ENCODE results near the gene TREH.
"Not testable (repeated sequence)": the region's sequence is repeated elsewhere in the genome, so short reads cannot be mapped to it uniquely, and the experiment has no call there.

Gene TREH

GRCh38 chr11:118627566-118627965, 51.9 kb downstream of the TREH start:
- no peak for DNase-seq

- DNase-seq = no peak
Measured at GRCh38 chr11:118625976-118626375, 53.5 kb downstream of the TREH start.

GRCh38 chr11:118625036-118625690, 54.3 kb downstream of the TREH start:
- DNase-seq = peak; percentile 46

- peak; percentile 95 for DNase-seq
Measured at GRCh38 chr11:118623269-118623655, 56.2 kb downstream of the TREH start.

- DNase-seq = peak; percentile 62
Measured at GRCh38 chr11:118622376-118623268, 56.8 kb downstream of the TREH start.

GRCh38 chr11:118621784-118622375, 57.6 kb downstream of the TREH start:
- no peak for DNase-seq

- DNase-seq = peak; percentile 90
Measured at GRCh38 chr11:118621071-118621783, 58.2 kb downstream of the TREH start.

GRCh38 chr11:118620529-118621070, 58.9 kb downstream of the TREH start:
- DNase-seq = no peak

- no peak for DNase-seq
Measured at GRCh38 chr11:118619444-118620197, 59.8 kb downstream of the TREH start.

GRCh38 chr11:118618991-118619375, 60.5 kb downstream of the TREH start:
- no peak for DNase-seq

- DNase-seq = no peak
Measured at GRCh38 chr11:118618115-118618990, 61.1 kb downstream of the TREH start.

GRCh38 chr11:118615976-118616371, 63.5 kb downstream of the TREH start:
- no peak for DNase-seq

- DNase-seq = no peak
Measured at GRCh38 chr11:118615282-118615975, 64.0 kb downstream of the TREH start.

GRCh38 chr11:118614511-118614910, 64.9 kb downstream of the TREH start:
- DNase-seq = no peak

GRCh38 chr11:118612378-118612777, 67.1 kb downstream of the TREH start:
- no peak for DNase-seq

- not testable (repeated sequence) for DNase-seq
Measured at GRCh38 chr11:118611433-118611795, 68.0 kb downstream of the TREH start.

- DNase-seq = no peak
Measured at GRCh38 chr11:118610773-118611432, 68.5 kb downstream of the TREH start.

- no peak for DNase-seq
Measured at GRCh38 chr11:118610225-118610772, 69.2 kb downstream of the TREH start.

- no peak for DNase-seq
Measured at GRCh38 chr11:118609380-118610224, 69.8 kb downstream of the TREH start.

Data from NCI-H345 (cell line).